ENCODE results near the gene PRDX6. TPM values are rescaled to one million over a fixed set of nuclear protein-coding genes. Genes with fewer than 3 reads are reported as not detected.

The PRDX6 gene
- total and polyA plus RNA-seq, 10 of the 15 experiments (the other 5 are each of a cell fraction or from before 2014, with no cell fraction given) = 70.7 to 230 (median 138) TPM

- no peak for TF ChIP-seq ZBTB11 (CRISPR knock-in tag; IDR thresholded peaks at IDR 0.05)
- TF ChIP-seq ZBTB33 (IDR thresholded peaks at IDR 0.05) = no peak
- TF ChIP-seq SMARCA5 (IDR thresholded peaks at IDR 0.05) = no peak
- no peak for TF ChIP-seq SREBF2 (IDR thresholded peaks at IDR 0.05; ENCODE audit: low read length)
- TF ChIP-seq NFYB (IDR thresholded peaks at IDR 0.05; ENCODE audit: insufficient read depth, low read depth, low read length) = no peak
- no peak for TF ChIP-seq ATF3 (IDR thresholded peaks at IDR 0.05; ENCODE audit: borderline replicate concordance, extremely low read depth, low read depth, low read length)
- no peak for TF ChIP-seq RAD21 (IDR thresholded peaks at IDR 0.05; ENCODE audit: insufficient read depth, low read depth, low read length)
- no peak for TF ChIP-seq POLR2AphosphoS2 (IDR thresholded peaks at IDR 0.05; ENCODE audit: low read depth, low read length)
- TF ChIP-seq ZNF217 (IDR thresholded peaks at IDR 0.05) = no peak
- no peak for TF ChIP-seq HDGF (IDR thresholded peaks at IDR 0.05)
- 44% methylated on average over 4 of the region's 4 CpGs for WGBS (ENCODE audit: insufficient coverage, insufficient replicate concordance, low lambda C conversion rate, missing lambda C conversion rate)
Measured at GRCh38 chr1:173530795-173531693, 53.9 kb downstream of the PRDX6 start.

More at GRCh38 chr1:173530795-173531693, 53.9 kb downstream of the PRDX6 start:
- Histone ChIP-seq H3K4me3 (no peak overlapping the region), H3K36me3 (ENCODE audit: control insufficient read depth in 2 of 2, insufficient read depth in 2 of 2, low read length in 1 of 2) (no peaks in the 10 kb centered on the region), H3K79me2 (ENCODE audit: control insufficient read depth, insufficient read depth, low read length) (no peaks in the 10 kb centered on the region), H3K9me3 (replicated peaks; ENCODE audit: control insufficient read depth, insufficient read depth, low read length) (no peaks in the 10 kb centered on the region), H4K20me1 (ENCODE audit: control insufficient read depth, insufficient read depth) (no peaks in the 10 kb centered on the region), H3K4me2 (ENCODE audit: control insufficient read depth, insufficient read depth) (no peak overlapping the region), H3K4me1 (ENCODE audit: control insufficient read depth, insufficient read depth, low read length) (no peaks in the 10 kb centered on the region), H3K27me3 (replicated peaks in 1 of 2; ENCODE audit: control insufficient read depth in 2 of 2, insufficient read depth in 2 of 2, low read length in 1 of 2) (no peaks in the 10 kb centered on the region), H2AFZ (ENCODE audit: control insufficient read depth, low read depth, low read length) (no peak overlapping the region), H3K9ac (ENCODE audit: control insufficient read depth, insufficient read depth, low read length) (no peak overlapping the region), H3K27ac (ENCODE audit: control insufficient read depth, insufficient read depth) (no peak overlapping the region)
- RAD21 ChIA-PET (ENCODE audit: unreplicated experiment) = no interaction called here
- SMC1A ChIA-PET (ENCODE audit: uncharacterized antibody, unreplicated experiment) = interaction anchor here (1.3 kb wide), 1 partner anchor 9 kb away, joined by 3 read pairs; no protein-coding TSS in a partner anchor
- CTCF ChIA-PET = no interaction called here
- no peak for ATAC-seq
- no peak for FAIRE-seq
- POLR2A ChIA-PET = interaction anchor here (0.6 kb wide), 1 partner anchor 123 kb away, joined by 6 read pairs; no protein-coding TSS in a partner anchor
- DNase-seq (ENCODE audit: low read depth, low spot score) = no peak
- intact Hi-C loops (cut with micrococcal nuclease; ENCODE audit: unreplicated experiment) = no loop called here
- in situ Hi-C loops (cut with MboI) = no loop called here
- BruUV-seq (replicated peaks) = no TSS peak
